Heart left ventricle (tissue), 16 donors: Measurements from ENCODE around the gene ABCC5. TPM values are rescaled to one million over a fixed set of nuclear protein-coding genes. Genes with fewer than 3 reads are reported as not detected.

Source experiments
- ATAC-seq, 4 donors: fragments of 200-7000 bp; cut with Tn5 transposase; one replicate each; pipeline ENCODE4 v1.9.1; 2020 to 2022; ENCODE audit warnings: moderate library complexity in 4 of 4, mild to moderate bottlenecking in 3 of 4, moderate number of reproducible peaks in 1 of 4
- DNase-seq, 5 donors: peaks; one replicate each; pipeline ENCODE4 v3.0.0-alpha.2; 2020
- H3K27ac ChIP-seq, 12 donors: fragments of 200-600 bp; sonication (generic) in 4 of 12; one replicate each; pipeline versions ENCODE4 v1.5.0 to v1.8.0; 2016 to 2022; ENCODE audit warnings: mild to moderate bottlenecking in 2 of 12
- H3K27me3 ChIP-seq, 9 donors: fragments of 200-600 bp; sonication (generic) in 2 of 9; one replicate each; pipeline versions ENCODE4 v1.5.1 to v1.8.0; 2016 to 2022; ENCODE audit warnings: mild to moderate bottlenecking in 3 of 9
- H3K36me3 ChIP-seq, 9 donors: fragments of 200-600 bp; sonication (generic) in 2 of 9; one replicate each; pipeline versions ENCODE4 v1.5.0 to v1.8.0; 2018 to 2022; ENCODE audit warnings: mild to moderate bottlenecking in 2 of 9
- H3K4me1 ChIP-seq, 12 donors: fragments of 200-600 bp; sonication (generic) in 4 of 12; one replicate each; pipeline versions ENCODE4 v1.5.0 to v1.8.0; 2016 to 2022; ENCODE audit warnings: mild to moderate bottlenecking in 3 of 12
- H3K4me3 ChIP-seq, 12 donors: fragments of 200-600 bp; sonication (generic) in 4 of 12; one replicate each; pipeline versions ENCODE4 v1.5.0 to v1.8.0; 2017 to 2022; ENCODE audit warnings: mild to moderate bottlenecking in 9 of 12, moderate library complexity in 4 of 12
- H3K9me3 ChIP-seq, 12 donors: fragments of 200-600 bp; sonication (generic) in 4 of 12; one replicate each; pipeline versions ENCODE4 v1.5.0 to v1.8.0; 2016 to 2022; ENCODE audit warnings: mild to moderate bottlenecking in 1 of 12
- CTCF ChIP-seq, 12 donors: fragments of 200-600 bp; sonication (generic) in 4 of 12; IDR thresholded peaks; one replicate each; pipeline versions ENCODE4 v1.5.0 to v1.8.0; 2018 to 2022; ENCODE audit warnings: antibody characterized with exemption in 12 of 12, mild to moderate bottlenecking in 5 of 12
- POLR2A ChIP-seq, 2 donors: fragments of 450-650 bp; IDR thresholded peaks; one replicate each; pipeline ENCODE4 v1.6.1; 2017; ENCODE audit warnings: antibody characterized with exemption in 2 of 2, mild to moderate bottlenecking in 2 of 2, moderate library complexity in 2 of 2
- WGBS, 4 donors: extraction: QIAGEN DNeasy Blood & Tissue Kit in 2 of 4; methylation state at CpG; one replicate each; pipeline versions ENCODE4 v1.1.5 to v1.1.7; 2013 to 2018; 5-methylcytosine and 5-hydroxymethylcytosine counted together
- intact Hi-C, 10 donors: fragments of 100-400 bp; cut with DNase I; formaldehyde crosslinking; loops; one replicate each; pipeline versions ENCODE4 v1.11.1 to v1.14.2; 2022
- polyA plus RNA-seq, 2 donors: library from polyadenylated mRNA; stranded (reverse); fragments of 200-250 nt; gene quantifications; one replicate each; pipeline ENCODE4 v1.2.3, GENCODE V29; 2013
- total RNA-seq, 9 donors: library from RNA; depleted of rRNA in 2 of 9; stranded (reverse); fragments of >200 nt in 2 of 9; fragmentation: NEBNext Ultra II Directional in 3 of 9; extraction: Animal tissue kit (Norgen Biotek cat#: 25700) in 3 of 9; gene quantifications; one replicate each; pipeline versions ENCODE4 v1.1.0 to v1.2.4, GENCODE V29; 2016 to 2023
- donor health status: ischemic (EF 13 %, LVEDD 7.1; RV severe dilation, severe dysfunction).
- donor health status: healthy with polysubstance abuse.
- donor health status: DM: no; HTN: yes; CAD: no.
- donor health status: DM: no; HTN: no; CAD: no.
- donor health status: ischemic (EF 25% LVEDD 6.9; RV normal size, moderate dysfunction).
- donor health status: ischemic (EF 25% LVEDD 5.7; RV mildly dilated, moderate dysfunction).
- donor health status: healthy.
- donor health status: DM: yes; HTN: yes; CAD: no.
- donor health status: ischemic (EF 35%, LVEDD 5.7; RV mildly dilated, moderate dysfunction).
- donor health status: nonischemic (EF 11% LVEDD 7.7; RV severe dilation, severe dysfunction).
- donor health status: DM: yes; HTN: yes; CAD: no.
- donor health status: PGD.
- donor health status: ischemic (EF 29% LVEDD 5.4; RV normal size, mild dysfunction).
- donor health status: nonischemic (EF 23%, LVEDD 6.1; RV moderate dilation, normal function).

Gene ABCC5
- total and polyA plus RNA-seq, 11 donors: 16.4 to 61.7 (median 32.6) TPM

GRCh38 chr3:183988216-183988790, 29.4 kb downstream of the ABCC5 start:
- ATAC-seq (peak in 1 of 4 donors; percentile 20), DNase-seq (no peak)
- TF ChIP-seq CTCF (IDR thresholded peaks at IDR 0.05): no peak
- TF ChIP-seq POLR2A (IDR thresholded peaks at IDR 0.05): no peak
- H3K4me1 ChIP-seq: no peaks in the 10 kb centered on the region
- H3K27ac ChIP-seq: no peak overlapping the region
- H3K36me3 ChIP-seq: peaks cover 0 to 65% (median 59%) of the 10 kb centered on the region in 9 donors
- WGBS, 4 donors: 79 to 82% (median 81%) methylated on average over 16 of the region's 16 CpGs
- H3K9me3 ChIP-seq: no peaks in the 10 kb centered on the region
- no peaks in the 10 kb centered on the region for H3K27me3 ChIP-seq
- intact Hi-C loops: no loop called here
- H3K4me3 ChIP-seq: no peak overlapping the region

GRCh38 chr3:183987000-183987600, 30.6 kb downstream of the ABCC5 start:
- no peaks in the 10 kb centered on the region for H3K27me3 ChIP-seq
- H3K4me3 ChIP-seq: no peak overlapping the region
- WGBS, 4 donors: 74 to 85% (median 84%) methylated on average over 11 of the region's 11 CpGs
- ATAC-seq (peak in 2 of 4 donors; percentile 34 to 50), DNase-seq (no peak)
- no peaks in the 10 kb centered on the region for H3K9me3 ChIP-seq
- no peak overlapping the region for H3K27ac ChIP-seq
- intact Hi-C loops: no loop called here
- no peaks in the 10 kb centered on the region for H3K4me1 ChIP-seq
- TF ChIP-seq CTCF (IDR thresholded peaks at IDR 0.05): no peak
- TF ChIP-seq POLR2A (IDR thresholded peaks at IDR 0.05): no peak
- peaks cover 0 to 77% (median 71%) of the 10 kb centered on the region in 9 donors for H3K36me3 ChIP-seq

DNA sequence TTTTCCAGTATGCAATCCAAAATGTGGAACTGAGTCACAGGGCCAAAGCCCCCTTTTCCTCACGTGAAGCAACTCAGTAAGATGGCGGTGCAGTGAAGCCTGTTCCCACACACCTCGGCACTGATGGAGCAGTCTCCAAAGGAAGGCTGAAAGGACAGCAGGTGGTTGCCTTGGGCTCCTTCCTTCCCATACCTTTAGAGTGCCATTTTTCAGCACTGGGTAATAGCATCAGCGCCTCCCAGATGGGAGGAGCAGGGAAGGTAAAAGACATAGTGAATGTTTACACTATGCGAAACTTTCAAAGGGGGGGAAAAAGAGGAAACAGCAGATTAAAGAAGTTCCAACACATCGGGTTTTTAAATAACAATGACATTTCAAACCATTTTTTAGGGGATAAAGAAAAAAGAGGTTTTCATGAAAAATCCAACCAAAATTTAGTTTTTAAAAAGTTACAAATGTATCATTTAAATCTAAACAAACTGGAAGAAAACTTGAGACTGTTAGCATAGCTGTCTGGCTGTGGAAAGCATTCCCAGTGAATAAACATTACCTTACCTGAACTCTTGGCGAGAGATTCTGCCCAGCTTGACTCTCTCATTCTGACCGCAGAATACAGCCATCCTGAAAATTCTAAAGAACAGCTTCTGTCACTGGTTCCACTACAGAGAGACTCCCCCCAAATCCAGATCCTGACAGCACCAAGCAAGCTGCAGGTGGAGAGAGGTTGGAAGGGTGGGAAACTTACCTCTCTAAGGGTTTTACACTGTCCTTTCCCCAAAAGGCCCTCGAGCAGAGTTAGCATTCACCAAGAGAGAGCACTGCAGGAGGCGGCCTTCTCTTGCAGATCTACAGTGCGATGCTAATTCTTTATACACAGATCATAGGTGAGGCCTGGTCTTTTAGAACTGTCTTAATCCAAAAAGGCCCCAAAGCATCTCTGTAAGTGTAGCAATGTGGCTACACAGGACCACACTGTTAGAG, 32.6 kb downstream of the ABCC5 start:
- Histone ChIP-seq H3K4me1 (no peaks in the 10 kb centered on the region), H3K9me3 (no peaks in the 10 kb centered on the region), H3K27me3 (no peaks in the 10 kb centered on the region), H3K36me3 (peaks cover 0 to 94% (median 86%) of the 10 kb centered on the region in 9 donors), H3K27ac (no peak overlapping the region), H3K4me3 (no peak overlapping the region)
- DNase-seq: no peak
- TF ChIP-seq CTCF (IDR thresholded peaks at IDR 0.05) (no peak), POLR2A (IDR thresholded peaks at IDR 0.05) (no peak)
- no peak for ATAC-seq
- WGBS, 4 donors: 82 to 86% (median 85%) methylated on average over 11 of the region's 11 CpGs
- intact Hi-C loops: no loop called here
